NCI-H82 (cell line): ENCODE measurements around the gene CAMSAP1.

ENCODE experiments used
- DNase-seq: peaks from one replicate; lab custom pipeline; 2025; lab: John Stamatoyannopoulos, UW

CAMSAP1 gene

DNA sequence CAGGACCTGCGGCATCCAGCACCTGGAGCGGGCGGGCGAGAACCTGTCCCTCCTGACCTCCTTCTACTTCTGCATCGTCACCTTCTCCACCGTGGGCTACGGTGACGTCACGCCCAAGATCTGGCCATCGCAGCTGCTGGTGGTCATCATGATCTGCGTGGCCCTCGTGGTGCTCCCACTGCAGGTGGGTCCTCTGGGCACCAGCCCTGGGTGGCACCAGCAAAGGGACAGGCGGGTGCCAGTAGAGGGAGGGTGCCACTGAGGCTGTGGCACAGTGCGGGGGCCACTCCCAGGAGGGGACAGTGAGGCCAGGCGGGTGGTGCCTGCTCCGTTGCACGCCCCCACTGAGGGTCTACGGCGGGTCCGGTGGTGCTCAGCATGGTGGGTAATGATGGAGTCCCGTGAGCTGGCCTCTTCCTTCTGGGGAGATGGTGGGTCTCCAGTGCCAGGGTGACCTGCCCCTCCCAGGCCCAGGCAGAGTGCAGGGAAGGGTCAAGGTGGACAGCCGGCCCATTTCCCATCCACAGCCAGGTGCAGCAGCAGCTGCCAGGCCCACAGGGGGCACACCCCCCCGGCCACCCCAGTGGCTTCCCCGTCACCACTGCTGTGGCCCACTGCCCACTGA lies 147.6 kb downstream of the CAMSAP1 start:
- no peak for DNase-seq

DNA sequence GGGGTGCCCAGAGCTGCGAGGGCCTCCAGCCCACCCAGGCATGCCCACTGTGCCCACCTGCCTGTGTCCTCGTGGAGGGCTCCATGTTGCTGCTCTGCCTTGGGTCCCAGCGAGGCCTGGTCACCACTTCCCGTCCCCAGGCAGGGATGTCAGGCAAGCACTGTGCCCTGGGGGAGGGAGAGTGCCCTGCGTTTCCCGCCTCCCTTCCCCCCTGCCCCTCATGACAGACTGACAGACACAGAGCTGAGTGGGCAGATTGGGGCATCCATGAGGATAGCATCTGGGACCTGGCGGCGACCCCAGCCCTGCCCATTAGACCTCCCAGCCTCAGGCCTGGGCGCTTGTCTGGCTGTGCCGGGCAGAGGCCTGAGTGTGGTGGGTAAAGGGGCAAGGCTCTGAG lies 148.5 kb downstream of the CAMSAP1 start:
- no peak for DNase-seq
